Measurements from ENCODE around the gene PLEKHA3.
"Not testable (repeated sequence)": the region's sequence is repeated elsewhere in the genome, so short reads cannot be mapped to it uniquely, and the experiment has no call there.

The PLEKHA3 gene

GRCh38 chr2:178480227-178481181, at the start of gene PLEKHA3:
PLEKHA3 (plus strand) TSS chr2:178480457; CDS start chr2:178480870, 413 bp downstream.
- peak; percentile 94 to 99 for DNase-seq

GRCh38 chr2:178436662-178437061, 43.6 kb upstream of the PLEKHA3 start:
- DNase-seq = no peak

DNA sequence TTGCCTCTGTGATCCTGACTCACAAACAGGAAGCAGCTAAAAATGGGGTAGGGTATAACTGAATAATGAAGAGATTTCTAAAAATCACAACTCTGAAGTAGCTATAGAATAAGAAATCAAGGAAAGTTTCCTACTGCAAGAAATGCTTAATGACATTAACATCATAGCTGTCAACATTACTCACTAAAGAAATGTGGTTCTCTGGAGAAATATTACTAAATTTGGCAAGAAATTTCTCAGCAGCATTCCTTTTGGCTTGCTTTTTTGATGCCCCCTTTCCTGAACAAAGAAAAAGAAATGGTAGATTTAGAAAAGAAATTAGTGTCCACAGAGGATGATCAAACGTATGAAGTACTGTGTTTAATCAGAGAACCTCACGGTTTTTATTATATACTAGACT, 38.8 kb upstream of the PLEKHA3 start:
- no peak for DNase-seq

DNA sequence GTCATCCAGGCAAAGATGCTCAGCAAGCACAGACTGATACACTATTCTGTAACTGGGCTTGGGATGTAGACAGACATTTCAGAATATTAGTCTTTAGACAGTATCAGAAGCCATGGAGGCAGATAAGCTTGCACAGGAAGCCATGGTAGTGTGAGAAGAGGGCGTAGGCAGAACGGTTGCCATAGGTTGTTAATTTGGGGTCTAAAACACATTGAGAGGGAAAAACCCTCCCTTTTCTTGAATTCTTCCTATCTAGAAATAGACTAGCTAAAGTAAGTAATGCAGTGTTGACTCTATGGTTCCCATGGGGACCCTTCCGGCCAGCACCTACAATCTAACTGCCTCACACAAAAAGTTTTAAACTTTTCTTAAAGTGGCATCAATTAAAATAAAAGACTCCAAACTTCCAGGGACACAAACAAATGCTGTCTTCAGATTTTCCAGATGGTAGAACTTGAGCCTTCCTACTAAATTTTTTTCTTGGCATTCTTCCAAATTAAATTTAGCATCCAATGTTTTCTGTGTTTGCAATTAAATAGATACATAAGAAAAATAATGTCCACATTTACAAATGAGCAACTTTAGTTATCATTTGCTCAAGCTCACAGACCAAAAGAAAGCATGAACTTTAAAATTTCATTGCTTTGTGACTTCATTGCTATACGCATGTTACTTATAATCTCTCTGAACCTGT, 31.1 kb upstream of the PLEKHA3 start:
- DNase-seq = no peak

DNA sequence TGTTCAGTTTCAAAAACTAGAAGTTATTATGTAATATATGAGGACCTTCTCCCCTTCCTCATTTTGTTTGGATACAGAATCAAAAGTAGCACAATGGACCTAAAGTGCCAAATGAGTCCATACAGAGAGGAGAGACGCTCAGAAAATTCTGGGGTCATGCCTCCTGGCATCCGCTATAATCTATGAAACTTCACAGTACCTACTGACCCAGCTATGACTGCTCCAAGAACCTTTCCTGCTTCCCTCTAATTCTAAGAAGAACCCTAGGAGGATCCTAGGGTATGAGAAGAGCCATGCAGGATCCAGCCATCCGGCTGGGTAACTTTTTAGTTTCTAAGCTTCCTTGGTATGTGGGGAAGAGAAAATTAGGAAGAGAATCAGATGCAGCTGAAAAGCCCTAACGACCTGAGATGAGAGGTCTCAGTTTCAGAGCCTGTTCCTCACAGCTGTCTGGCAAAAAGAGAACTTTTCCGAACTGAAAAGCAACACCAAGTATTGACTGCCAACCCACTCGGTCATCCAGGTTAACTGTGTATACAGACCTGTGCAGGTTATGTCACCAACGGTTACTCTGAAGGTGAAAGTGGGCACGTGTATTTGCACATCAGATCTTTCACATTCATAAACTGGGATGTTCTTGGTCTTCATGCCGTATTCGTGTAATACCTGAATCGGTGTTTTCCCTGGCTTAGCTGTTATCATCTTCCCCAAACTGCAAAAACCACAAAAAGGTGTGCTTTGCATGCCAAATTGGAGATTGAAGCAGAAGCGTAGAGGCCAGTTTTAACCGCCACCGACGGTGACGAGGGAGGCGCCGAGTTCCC, 30.3 kb upstream of the PLEKHA3 start:
- peak in 1 of 2 donors; percentile 20 for DNase-seq

DNA sequence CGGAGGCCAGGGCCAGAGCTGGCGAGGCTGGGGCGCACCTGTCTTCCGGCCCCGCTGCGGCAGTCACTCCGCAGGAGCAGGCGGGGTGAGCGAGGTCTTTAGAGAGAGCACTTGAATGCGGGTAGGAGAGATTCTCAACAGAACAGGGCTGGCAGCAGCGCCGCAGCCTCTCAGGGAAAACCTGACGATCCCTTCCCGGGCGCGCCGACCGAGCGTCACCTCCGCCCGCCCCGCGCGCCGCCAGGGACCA, 29.8 kb upstream of the PLEKHA3 start:
- no peak for DNase-seq

DNA sequence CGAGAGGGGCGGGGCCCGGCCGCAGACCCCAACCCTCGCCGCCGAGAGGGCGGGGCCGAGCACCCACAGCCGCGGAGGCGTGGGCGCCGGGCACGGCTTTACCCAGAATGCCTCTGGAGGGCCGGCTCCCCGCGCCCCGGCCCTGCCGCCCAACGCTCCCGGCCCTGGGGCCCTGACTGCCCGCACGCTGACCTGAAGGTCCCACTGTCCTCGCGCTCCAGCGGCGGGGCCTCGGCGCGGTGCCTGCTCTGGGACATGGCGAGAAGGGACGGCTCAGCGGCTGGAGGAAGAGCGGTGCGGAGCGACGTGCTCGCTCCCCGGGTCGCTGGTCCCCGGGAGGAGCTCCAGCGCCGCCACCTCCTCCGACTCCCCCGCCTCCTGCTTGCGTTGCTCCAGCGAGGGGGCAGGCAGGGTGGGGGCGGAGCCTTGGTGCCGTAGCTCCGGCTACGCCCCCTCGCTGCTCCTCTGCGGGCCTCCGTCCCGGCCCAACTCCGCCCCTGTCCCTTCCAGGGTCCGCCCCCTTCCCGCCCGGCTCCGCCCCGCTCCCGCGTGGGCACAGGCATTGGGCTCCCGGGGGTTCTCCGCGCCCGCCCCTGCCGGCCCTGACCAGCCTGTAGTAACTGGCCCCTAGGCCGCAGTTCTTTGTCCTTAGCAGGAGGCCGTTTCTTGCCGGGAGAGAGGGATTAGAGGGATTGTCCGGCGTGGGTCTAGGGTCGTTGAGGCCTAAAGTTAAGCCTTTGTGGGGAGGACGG, 29.3 kb upstream of the PLEKHA3 start, which contains the start of the genes PJVK and PRKRA:
TSS of gene PJVK (plus strand) at position 605 of the 752 bp plus-strand sequence. CDS start 2,032 bp downstream, outside the sequence.
TSS of gene PRKRA (minus strand) at position 402 of the 752 bp plus-strand sequence. CDS start at position 257, 145 bp downstream.
- peak; percentile 96 to 98 for DNase-seq

DNA sequence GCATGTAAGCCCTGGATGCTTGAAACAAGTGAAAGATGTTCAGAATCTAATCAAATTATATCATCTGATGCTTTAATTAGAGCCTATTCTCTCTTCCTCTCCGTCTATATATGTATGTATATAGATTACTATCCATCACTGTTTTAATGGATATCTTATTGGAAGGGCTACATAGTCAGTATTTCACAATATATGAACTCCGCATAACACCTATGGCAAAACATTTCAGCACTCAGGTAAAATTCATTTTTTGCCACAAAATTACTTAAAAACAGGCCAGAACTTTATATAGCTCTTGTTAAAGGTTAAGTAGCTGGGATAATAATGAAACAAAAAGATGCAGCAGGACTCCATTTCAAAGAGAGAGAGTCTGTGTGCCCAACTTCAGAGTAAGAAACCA, 27.9 kb upstream of the PLEKHA3 start:
- DNase-seq = no peak

- no peak for DNase-seq
Measured at GRCh38 chr2:178452870-178453269, 27.4 kb upstream of the PLEKHA3 start.

DNA sequence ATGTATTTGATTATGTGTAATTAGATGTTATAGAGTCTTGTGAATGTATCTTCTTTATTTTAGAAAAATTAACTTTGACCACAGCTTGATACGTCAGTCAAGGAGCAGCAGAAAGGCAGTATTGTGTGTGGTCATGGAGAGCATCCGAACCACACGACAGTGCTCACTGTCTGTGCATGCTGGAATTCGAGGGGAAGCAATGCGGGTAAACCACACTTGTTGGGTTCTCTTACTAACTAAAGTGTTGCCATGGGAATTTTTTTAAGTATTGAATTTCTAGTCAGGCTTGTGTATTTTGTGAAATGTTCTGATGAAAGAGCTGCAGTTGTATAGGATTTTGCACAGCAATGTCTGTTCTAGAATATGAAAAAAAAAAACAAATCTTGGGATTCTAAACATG, 24.3 kb upstream of the PLEKHA3 start:
- no peak for DNase-seq

DNA sequence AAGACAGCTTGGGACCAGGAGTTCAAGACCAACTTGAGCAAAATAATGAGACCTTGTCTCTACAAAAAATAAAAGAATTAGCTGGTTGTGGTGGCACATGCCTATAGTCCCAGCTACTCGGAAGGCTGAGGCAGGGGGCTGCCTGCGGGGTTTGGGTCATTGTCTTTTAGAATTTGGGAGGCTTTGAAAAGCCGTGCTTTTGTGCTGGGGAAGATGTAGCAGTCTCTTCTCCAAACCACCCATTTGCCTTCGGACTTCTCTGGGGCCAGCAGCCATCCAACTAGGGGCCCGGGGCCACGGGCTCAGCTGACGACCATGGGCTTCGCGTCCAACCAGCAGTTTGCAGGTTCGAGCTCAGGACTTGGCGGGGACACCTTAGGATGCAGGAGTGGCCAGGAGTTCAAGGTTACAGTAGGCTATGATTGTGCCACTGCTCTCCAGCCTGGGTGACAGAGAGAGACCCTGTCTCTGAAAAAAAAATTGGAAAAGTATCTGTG, 22.8 kb upstream of the PLEKHA3 start:
- no peak for DNase-seq

DNA sequence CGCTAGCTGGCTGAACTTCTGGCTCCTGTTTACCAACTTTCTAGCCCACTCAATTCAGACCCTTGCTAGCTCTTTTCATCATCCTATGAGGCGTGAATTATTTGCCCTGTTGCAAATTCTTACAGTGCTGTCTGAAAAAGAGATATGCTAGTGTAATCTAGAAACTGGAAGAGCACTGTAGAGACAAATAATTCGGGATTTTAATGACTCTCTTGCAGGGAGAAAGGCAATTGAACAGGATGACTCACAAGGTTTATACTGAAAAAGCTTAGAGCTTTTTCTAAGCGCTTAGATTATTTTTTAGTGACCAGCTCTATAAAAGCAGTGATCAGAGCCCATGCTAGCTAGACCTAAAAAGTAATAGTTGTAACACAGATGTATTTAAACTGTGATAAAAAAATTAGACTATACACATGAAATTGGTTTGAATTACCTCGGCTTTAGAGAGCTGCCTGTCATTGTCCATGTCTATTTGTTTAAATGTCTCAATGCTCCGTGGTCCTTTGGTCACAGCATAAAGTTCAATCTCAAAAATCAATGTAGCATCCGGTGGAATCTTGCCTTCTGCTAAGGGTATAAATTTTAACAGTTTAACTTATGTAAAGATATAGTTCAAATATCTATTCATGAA, 10.9 kb upstream of the PLEKHA3 start:
- DNase-seq = no peak

- DNase-seq = not testable (repeated sequence)
Measured at GRCh38 chr2:178471313-178471712, 8.9 kb upstream of the PLEKHA3 start.

DNA sequence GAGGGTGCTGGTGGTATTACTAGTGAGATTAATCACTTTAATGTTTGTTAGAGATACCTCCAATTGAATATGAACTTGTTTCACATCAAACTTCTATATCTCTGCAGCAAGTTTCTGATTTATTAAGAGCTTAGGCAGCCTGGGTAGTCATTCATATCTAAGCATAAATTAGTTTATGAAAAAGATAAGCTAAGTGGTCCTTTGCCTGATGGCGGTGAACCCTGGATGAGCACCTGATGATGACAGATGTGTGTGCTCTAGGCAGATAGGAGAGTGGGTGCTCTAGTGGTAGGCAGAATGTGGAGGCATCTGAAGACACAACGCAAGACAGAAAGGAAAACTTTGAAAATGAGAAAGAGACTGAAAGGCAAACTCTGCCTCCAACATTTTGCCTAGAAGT, 6.9 kb upstream of the PLEKHA3 start:
- DNase-seq = no peak

DNA sequence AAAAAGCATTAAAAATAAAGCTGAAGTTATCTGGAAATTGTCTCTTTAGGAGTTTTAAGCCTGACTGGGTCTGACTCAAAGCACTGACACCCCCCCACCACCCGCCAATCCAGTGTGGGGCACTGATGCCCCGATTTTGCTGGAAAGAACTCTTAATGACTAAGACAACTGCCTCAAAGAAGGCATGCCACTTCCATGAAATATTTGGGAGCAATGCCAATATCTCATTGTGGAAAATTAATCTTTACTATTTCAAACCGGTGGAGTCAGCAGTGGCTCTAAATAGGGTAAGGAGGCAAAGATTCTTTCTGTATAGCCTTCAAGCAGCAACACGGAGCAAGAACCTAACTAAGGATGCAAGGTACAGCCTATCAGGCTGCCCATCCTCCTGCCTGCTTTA, 6.3 kb upstream of the PLEKHA3 start:
- DNase-seq = no peak

DNA sequence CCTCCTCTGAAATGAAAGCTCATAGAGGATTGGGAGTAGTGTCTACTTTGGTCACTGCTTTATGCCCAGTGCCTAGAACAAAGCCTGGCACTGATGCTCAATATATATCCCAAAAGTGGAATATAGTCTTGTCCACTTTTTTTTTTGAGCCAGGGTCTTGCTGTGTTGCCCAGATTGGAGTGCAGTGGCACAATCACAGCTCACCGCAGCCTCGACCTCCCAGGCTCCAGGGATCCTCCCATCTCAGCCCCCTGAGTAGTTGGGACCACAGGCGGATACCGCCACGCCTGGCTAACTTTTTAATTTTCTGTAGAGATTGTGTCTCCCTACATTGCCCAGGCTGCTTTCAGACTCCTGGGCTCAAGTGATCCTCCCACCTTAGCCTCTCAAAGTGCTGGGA, 5.7 kb upstream of the PLEKHA3 start:
- DNase-seq = no peak

- DNase-seq = no peak
Measured at GRCh38 chr2:178476477-178476876, 3.8 kb upstream of the PLEKHA3 start.

DNA sequence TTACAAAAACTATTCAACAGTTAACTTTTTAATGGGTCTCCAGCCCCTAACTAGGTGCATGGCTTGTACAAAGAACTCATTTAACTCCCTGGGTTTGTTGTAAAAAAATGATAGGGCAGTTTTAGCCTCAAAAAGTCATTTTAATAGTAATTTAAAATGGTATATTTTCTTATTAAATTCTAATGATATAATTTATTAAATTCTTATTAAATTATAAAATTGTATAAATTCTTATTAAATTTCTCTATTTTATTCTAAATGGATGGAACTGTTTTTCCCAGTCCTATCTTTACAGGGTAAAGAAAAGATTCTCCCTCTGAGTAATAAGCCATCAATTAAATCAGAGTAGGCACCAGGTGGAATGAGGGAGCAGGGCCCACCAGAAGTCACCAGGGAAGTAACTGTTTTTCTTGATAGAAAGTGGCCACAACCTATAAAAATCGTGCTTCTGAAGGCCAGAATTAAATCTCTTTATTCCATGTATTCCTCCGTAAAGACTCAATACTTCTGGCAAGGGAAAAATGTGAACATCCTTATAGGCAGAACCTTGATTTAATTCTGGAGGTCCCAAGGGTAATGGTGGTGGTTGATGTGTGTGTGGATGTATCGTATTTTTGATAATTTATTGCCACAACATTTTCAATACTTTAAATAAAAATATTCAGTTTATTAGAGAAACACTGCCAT, 2.7 kb upstream of the PLEKHA3 start:
- no peak for DNase-seq

DNA sequence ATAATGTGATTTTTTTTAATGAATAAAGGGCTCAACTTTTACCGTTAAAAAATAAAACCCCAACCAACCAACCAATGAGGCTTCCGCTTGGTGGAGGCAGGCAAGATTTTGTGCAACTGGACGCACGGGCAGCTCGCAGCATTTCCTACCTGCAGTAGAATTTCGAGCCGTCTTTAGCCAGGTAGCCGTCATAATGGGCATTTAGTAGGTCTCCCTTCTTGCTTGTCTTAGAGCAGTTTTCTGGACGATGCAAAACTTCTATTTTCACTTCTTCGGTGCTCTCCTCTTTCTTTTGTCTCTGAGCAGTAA, 2.2 kb upstream of the PLEKHA3 start:
- DNase-seq = no peak

DNA sequence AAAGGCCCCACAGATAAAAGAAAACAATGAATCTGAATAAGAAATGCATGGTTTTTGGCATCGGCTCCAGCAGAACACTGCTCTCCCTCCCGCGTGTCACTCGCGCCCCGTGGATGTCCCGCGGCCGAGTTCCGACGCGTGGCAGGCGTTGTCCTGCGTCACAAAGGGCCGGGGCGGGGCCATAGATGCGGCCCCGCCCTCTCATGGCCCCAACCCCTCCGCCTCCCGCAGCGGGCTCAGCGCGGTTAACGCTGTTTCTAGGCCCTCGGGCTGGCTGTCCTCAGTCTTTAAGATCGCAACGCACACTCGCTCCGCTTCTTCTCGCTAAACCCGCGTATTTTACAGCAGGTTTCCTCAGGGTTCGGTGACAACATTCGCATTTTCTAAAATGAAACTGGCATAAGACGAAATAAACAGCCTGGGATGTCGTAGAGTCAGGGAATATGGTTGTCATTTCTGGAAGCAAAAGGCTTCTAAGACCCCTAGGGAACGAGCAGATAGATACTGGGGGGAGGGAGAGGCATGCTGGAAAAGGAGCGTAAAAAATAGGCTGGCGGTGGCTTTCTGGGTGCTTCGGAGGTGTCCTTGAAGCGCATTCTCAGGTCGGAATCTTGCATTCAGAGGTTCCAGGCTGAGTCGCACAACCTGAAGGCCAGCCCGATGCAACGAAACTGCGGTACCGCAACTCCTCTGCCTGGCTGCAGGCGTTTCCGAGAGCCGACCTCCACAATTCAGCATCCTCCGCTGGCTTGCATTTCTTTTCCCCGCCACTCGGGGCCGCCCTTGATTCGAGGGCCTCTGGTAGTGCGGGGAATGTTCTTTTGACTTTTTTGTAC, 1.6 kb upstream of the PLEKHA3 start, which contains the start of gene FKBP7:
TSS of gene FKBP7 (minus strand) at position 162 of the 836 bp plus-strand sequence. CDS start at position 61, 101 bp downstream.
- peak; percentile 70 to 85 for DNase-seq

All from inflammatory macrophage treated with lipopolysaccharide for 1 hour (primary cell).